Left ventricle myocardium superior (tissue), 1 donor: ENCODE measurements around the gene ANKUB1. TPM values are rescaled to one million over a fixed set of nuclear protein-coding genes. Genes with fewer than 3 reads are reported as not detected.

ENCODE experiments used
- ATAC-seq: fragments of 200-7000 bp; cut with Tn5 transposase; one replicate; pipeline ENCODE4 v1.9.1; 2020; ENCODE audit warnings: mild to moderate bottlenecking, moderate library complexity
- DNase-seq: peaks from one replicate; pipeline ENCODE4 v3.0.0-alpha.2; 2020
- intact Hi-C: fragments of 100-400 bp; cut with micrococcal nuclease; formaldehyde crosslinking; loops from one replicate; pipeline ENCODE4 v1.11.0; 2022
- total RNA-seq: library from RNA; stranded (reverse); fragmentation: NEBNext Ultra II Directional; extraction: Animal tissue kit (Norgen Biotek cat#: 25700); gene quantifications from one replicate; pipeline ENCODE4 v1.2.1, GENCODE V29; 2021
- donor health status: DM: no; HTN: yes; CAD: no; lungs with severe emphysema.

Gene ANKUB1
- total RNA-seq, 1 donor from 2014 or later, result not detected

- DNase-seq, result no peak
- peak; percentile 66 for ATAC-seq
- intact Hi-C loops, result no loop called here
Observed at GRCh38 chr3:149771652-149772271, 20.6 kb downstream of the ANKUB1 start.

GRCh38 chr3:149770246-149770645 lies 22.1 kb downstream of the ANKUB1 start:
- intact Hi-C loops, result no loop called here
- no peak for DNase-seq
- ATAC-seq, result no peak

DNA sequence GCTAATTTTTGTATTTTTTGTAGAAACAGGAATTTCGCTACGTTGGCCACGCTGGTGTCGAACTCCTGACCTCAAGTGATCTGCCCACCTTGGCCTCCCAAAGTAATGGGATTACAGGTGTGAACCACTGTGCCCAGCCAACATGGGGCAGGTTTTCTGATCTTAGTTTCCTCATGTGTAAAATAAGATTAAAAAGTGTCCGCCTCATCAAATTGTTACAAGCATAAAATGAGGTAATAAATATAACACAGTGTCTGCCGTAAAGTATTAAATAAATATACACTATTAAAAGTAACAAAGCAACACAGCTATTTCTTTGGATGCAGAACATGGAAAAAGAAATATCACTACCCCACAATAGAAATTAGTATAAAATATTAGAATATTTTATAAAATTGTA lies 23.6 kb downstream of the ANKUB1 start:
- ATAC-seq, result no peak
- DNase-seq, result no peak
- intact Hi-C loops, result no loop called here

- ATAC-seq, result no peak
- intact Hi-C loops, result no loop called here
- DNase-seq, result no peak
Observed at GRCh38 chr3:149767720-149768119, 24.6 kb downstream of the ANKUB1 start.

GRCh38 chr3:149765762-149766334 lies 26.5 kb downstream of the ANKUB1 start:
- intact Hi-C loops, result no loop called here
- no peak for ATAC-seq

DNA sequence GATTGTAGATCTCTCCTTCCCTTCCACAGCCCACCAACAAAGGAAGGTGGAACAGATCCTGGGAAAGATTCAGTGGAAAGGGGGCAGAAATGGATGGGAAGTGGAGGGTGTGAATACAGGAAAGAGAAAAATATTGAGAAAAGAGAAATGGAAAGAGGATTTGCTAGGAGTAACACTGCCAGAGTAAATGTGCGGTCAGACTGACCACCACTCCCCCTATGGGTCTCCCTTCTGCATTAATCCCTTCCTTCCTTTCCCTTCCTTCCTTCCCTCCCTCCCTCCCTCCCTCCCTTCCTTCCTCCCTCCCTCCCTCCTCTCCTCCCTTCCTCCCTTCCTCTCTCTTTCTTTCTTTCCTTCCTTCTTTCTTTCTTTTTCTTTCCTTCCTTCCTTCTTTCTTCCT lies 28.1 kb downstream of the ANKUB1 start:
- no peak for ATAC-seq
- DNase-seq, result no peak
- intact Hi-C loops, result no loop called here

More at GRCh38 chr3:149765762-149766334, 26.5 kb downstream of the ANKUB1 start:
- no peak for DNase-seq

DNA sequence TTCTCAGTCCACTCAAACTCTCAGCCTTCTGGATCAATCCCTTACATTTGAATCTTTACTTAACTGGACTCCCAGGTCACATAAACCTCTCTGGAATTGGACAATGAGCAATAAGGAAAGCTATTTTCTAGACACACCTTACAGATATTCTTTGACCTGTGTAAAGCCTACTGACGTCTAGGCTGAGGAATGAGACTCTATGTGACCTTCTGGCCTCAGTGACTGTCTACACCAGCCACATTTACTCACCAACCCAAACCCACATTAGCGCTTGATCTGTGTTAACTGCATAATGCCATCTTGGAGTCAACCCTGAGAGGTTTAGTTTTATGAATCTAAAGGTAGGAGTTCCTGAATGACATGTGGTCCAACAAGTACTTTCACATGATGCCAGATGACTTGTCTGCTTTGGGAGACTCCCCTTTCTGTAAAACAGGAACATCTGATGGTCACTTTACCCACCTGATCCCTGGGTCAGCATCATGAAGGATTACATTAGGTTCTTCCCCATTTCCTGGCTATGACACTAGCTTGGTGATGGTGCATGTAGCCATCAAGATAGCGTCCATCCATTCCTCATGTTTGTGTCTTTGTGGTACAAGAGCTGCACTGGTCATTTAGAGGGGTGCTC lies 28.7 kb downstream of the ANKUB1 start:
- ATAC-seq, result no peak
- DNase-seq, result no peak
- intact Hi-C loops, result no loop called here

DNA sequence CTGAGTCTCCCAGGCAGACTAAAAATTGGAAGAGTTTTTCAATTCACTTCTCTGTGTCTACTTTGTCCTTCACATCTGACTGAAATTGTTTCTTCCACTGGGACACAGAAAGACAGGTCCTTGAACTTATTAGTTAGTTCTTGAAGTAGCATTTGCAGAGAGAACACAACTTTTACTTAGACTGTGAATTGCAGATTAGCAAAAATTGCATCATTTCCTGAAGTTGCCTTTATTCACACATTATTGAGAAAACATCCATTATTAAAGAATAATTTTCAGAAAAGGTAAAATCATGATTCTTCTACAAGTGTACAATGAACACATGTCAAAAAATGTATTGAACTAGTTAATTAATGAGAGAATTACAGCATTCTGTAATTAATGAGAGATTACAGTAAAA lies 38.6 kb downstream of the ANKUB1 start:
- intact Hi-C loops, result no loop called here
- DNase-seq (no peak), ATAC-seq (no peak)

- no peak for DNase-seq
- intact Hi-C loops, result no loop called here
- no peak for ATAC-seq
Observed at GRCh38 chr3:149752788-149753136, 39.6 kb downstream of the ANKUB1 start.

- intact Hi-C loops, result no loop called here
- peak; percentile 100 for ATAC-seq
- peak; percentile 82 for DNase-seq
Observed at GRCh38 chr3:149752051-149752787, 40.1 kb downstream of the ANKUB1 start, which contains the start of gene COMMD2. Gene COMMD2, minus strand, starts transcription at chr3:149752489. Its CDS starts 45 bp downstream, at chr3:149752444.

- no peak for ATAC-seq
- intact Hi-C loops, result no loop called here
- no peak for DNase-seq
Observed at GRCh38 chr3:149751551-149751950, 40.8 kb downstream of the ANKUB1 start.

GRCh38 chr3:149744606-149745005 lies 47.7 kb downstream of the ANKUB1 start:
- intact Hi-C loops, result no loop called here
- ATAC-seq, result no peak
- DNase-seq, result no peak

DNA sequence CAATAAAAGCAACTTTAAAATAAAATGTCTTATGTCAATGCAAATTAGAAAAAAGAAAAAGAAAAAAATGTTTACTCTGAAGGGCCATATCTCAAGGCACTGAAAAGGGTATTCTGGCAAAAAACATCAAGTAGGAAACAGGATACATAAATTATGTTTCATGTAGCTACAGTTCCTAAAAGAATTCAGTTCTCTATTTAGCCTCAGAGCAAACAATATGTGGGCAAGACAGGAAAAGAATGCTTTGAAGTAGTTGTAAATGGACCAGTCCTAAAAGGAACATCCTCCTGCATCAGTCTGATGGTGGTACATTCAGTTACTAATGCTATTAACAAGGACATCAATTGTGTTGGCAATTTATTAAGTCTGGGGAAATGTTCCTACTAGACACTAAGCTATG lies 48.2 kb downstream of the ANKUB1 start:
- no peak for DNase-seq
- intact Hi-C loops, result no loop called here
- no peak for ATAC-seq

- intact Hi-C loops, result no loop called here
- no peak for DNase-seq
- ATAC-seq, result no peak
Observed at GRCh38 chr3:149739396-149739795, 53.0 kb downstream of the ANKUB1 start.

DNA sequence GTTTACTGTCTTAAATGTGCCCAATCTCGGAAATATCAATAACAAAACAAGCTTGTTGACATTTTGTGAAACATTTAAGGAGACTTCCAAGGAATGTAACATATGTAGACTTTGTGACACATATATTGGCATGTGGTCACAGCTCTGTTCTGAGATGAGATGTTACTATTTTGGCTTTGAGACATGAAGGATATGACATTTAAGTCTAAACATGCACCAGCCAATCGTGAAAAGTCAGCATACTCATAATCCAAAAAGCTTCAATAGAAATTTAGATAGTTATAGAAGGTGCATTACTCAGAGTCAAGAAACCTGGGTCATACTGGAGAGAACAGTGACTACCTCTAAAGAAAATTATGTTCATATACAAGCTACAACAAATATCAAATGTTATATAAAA lies 53.5 kb downstream of the ANKUB1 start:
- intact Hi-C loops, result no loop called here
- no peak for DNase-seq
- no peak for ATAC-seq

- intact Hi-C loops, result no loop called here
- ATAC-seq (no peak), DNase-seq (no peak)
Observed at GRCh38 chr3:149736953-149737205, 55.5 kb downstream of the ANKUB1 start.

GRCh38 chr3:149736175-149736952 lies 56.0 kb downstream of the ANKUB1 start:
- ATAC-seq (no peak), DNase-seq (no peak)
- intact Hi-C loops, result no loop called here

GRCh38 chr3:149732234-149732633 lies 60.1 kb downstream of the ANKUB1 start:
- DNase-seq, result no peak
- ATAC-seq, result no peak
- intact Hi-C loops, result no loop called here

- ATAC-seq (no peak), DNase-seq (no peak)
- intact Hi-C loops, result no loop called here
Observed at GRCh38 chr3:149727656-149728055, 64.7 kb downstream of the ANKUB1 start.
